Pancreas (tissue), 10 donors: Measurements from ENCODE around the gene AHCTF1. TPM values are rescaled to one million over a fixed set of nuclear protein-coding genes. Genes with fewer than 3 reads are reported as not detected.
"Not testable (repeated sequence)": the region's sequence is repeated elsewhere in the genome, so short reads cannot be mapped to it uniquely, and the experiment has no call there.

ENCODE experiments used
- ATAC-seq, 4 donors: fragments of 200-7000 bp; cut with Tn5 transposase; one replicate each; pipeline versions ENCODE4 v1.8.0 to v1.9.1; 2020; ENCODE audit warnings: mild to moderate bottlenecking in 4 of 4, moderate library complexity in 4 of 4
- DNase-seq, 6 donors: peaks; one replicate each; pipeline ENCODE4 v3.0.0-alpha.2; 2020
- FAIRE-seq: peaks from 2 replicates; lab custom pipeline; 2012; peaks lifted over from hg19 to GRCh38; lab: Jason Lieb, UNC
- H3K27ac ChIP-seq, 4 donors: fragments of 200-600 bp; sonication (generic); 1 replicate in 3 of 4; 2 replicates in 1 of 4; pipeline versions ENCODE4 v1.5.0 to v1.8.0; 2020
- H3K27me3 ChIP-seq, 4 donors: fragments of 200-600 bp; one replicate each; pipeline ENCODE4 v1.8.0; 2021
- H3K36me3 ChIP-seq, 3 donors: fragments of 200-600 bp; sonication (generic) in 1 of 3; one replicate each; pipeline versions ENCODE4 v1.5.0 to v1.8.0; 2020 to 2021
- H3K4me1 ChIP-seq, 3 donors: fragments of 200-600 bp; one replicate each; pipeline ENCODE4 v1.8.0; 2021
- H3K4me3 ChIP-seq, 4 donors: fragments of 200-600 bp; sonication (generic) in 2 of 4; one replicate each; pipeline versions ENCODE4 v1.5.0 to v1.8.0; 2020 to 2021
- H3K9me3 ChIP-seq, 4 donors: fragments of 200-600 bp; one replicate each; pipeline ENCODE4 v1.8.0; 2021
- WGBS, 2 donors: extraction: QIAGEN DNeasy Blood & Tissue Kit; methylation state at CpG; one replicate each; pipeline ENCODE4 v1.1.7; 2013; 5-methylcytosine and 5-hydroxymethylcytosine counted together
- intact Hi-C, 3 donors: fragments of 100-400 bp; cut with DNase I; formaldehyde crosslinking; loops; one replicate each; pipeline versions ENCODE4 v1.11.1 to v1.14.2; 2022
- polyA plus RNA-seq, 2 donors: library from polyadenylated mRNA; stranded (reverse); fragments of 200-250 nt; gene quantifications; one replicate each; pipeline ENCODE4 v1.2.3, GENCODE V29; 2013
- total RNA-seq, 6 donors: library from RNA; stranded (reverse); fragmentation: NEBNext Ultra II Directional in 4 of 6; extraction: Animal tissue kit (Norgen Biotek cat#: 25700) in 4 of 6; gene quantifications; one replicate each; pipeline versions ENCODE4 v1.2.1 to v1.2.4, GENCODE V29; 2021 to 2023
- TF ChIP-seq, protein P1 (sequence below), 4 donors: fragments of 200-600 bp; sonication (generic) in 3 of 4; IDR thresholded peaks; one replicate each; pipeline versions ENCODE4 v1.5.0 to v1.8.0; 2021; ENCODE audit warnings: antibody characterized with exemption in 4 of 4
- donor health status: healthy with polysubstance abuse.
- donor health status: DM: no; HTN: no; CAD: no; lungs with moderate emphysema.
- donor health status: DM: no; HTN: no; CAD: no.
- donor health status: control.
- donor health status: control.
- donor health status: Bipolar disorder and iron deficiency.
- donor health status: DM: yes; HTN: yes; CAD: no.
- donor health status: DM: no; HTN: no; CAD: no.
- donor health status: DM: no; HTN: no; CAD: no.
- donor health status: DM: yes; HTN: yes; CAD: no.

Gene AHCTF1
- total and polyA plus RNA-seq, 8 donors, result 4.8 to 14.6 (median 11.5) TPM

- FAIRE-seq, result no peak
- Histone ChIP-seq H3K4me1 (peaks cover 0 to 14% (median 0%) of the 10 kb centered on the region in 3 donors), H3K27me3 (no peaks in the 10 kb centered on the region), H3K4me3 (no peak overlapping the region), H3K36me3 (no peaks in the 10 kb centered on the region), H3K9me3 (no peaks in the 10 kb centered on the region), H3K27ac (no peak overlapping the region)
- ATAC-seq, result no peak
- WGBS, 2 donors, result 89 to 90% methylated on average over 5 of the region's 5 CpGs
- no peak for DNase-seq
- TF ChIP-seq, protein P1, sequence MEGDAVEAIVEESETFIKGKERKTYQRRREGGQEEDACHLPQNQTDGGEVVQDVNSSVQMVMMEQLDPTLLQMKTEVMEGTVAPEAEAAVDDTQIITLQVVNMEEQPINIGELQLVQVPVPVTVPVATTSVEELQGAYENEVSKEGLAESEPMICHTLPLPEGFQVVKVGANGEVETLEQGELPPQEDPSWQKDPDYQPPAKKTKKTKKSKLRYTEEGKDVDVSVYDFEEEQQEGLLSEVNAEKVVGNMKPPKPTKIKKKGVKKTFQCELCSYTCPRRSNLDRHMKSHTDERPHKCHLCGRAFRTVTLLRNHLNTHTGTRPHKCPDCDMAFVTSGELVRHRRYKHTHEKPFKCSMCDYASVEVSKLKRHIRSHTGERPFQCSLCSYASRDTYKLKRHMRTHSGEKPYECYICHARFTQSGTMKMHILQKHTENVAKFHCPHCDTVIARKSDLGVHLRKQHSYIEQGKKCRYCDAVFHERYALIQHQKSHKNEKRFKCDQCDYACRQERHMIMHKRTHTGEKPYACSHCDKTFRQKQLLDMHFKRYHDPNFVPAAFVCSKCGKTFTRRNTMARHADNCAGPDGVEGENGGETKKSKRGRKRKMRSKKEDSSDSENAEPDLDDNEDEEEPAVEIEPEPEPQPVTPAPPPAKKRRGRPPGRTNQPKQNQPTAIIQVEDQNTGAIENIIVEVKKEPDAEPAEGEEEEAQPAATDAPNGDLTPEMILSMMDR (IDR thresholded peaks at IDR 0.05), result no peak
- intact Hi-C loops, result no loop called here
These were observed 8.3 kb downstream of the AHCTF1 start for GRCh38 chr1:246923482-246923881.

DNA sequence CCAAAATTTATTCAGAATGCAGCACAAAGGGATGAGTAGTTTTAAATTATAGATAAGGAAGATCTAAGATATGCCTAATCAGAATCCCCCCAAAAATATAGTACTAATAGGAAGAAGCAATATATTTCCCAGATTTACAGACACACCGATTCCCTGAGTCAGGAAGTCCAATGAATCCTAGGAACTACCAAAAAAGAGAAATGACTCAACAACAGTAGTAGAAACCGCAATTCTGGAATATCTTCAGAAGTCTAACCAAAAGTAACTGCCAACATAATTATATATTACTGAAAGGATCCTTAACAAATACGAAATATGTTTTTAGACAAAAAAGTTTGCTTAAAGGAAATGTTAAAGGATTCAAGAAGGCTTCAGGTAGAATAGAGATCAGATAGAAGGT lies 10.3 kb downstream of the AHCTF1 start:
- no peak overlapping the region for H3K4me3 ChIP-seq
- peaks cover 0 to 20% (median 6%) of the 10 kb centered on the region in 3 donors for H3K4me1 ChIP-seq
- TF ChIP-seq, protein P1 (IDR thresholded peaks at IDR 0.05), result no peak
- no peak for DNase-seq
- no peaks in the 10 kb centered on the region for H3K27me3 ChIP-seq
- ATAC-seq, result no peak
- FAIRE-seq, result no peak
- intact Hi-C loops, result no loop called here
- H3K9me3 ChIP-seq, result no peaks in the 10 kb centered on the region
- H3K27ac ChIP-seq, result no peak overlapping the region
- WGBS, 2 donors, result 90 to 92% methylated on average over 3 of the region's 3 CpGs
- H3K36me3 ChIP-seq, result peaks cover 0 to 7% (median 0%) of the 10 kb centered on the region in 3 donors

DNA sequence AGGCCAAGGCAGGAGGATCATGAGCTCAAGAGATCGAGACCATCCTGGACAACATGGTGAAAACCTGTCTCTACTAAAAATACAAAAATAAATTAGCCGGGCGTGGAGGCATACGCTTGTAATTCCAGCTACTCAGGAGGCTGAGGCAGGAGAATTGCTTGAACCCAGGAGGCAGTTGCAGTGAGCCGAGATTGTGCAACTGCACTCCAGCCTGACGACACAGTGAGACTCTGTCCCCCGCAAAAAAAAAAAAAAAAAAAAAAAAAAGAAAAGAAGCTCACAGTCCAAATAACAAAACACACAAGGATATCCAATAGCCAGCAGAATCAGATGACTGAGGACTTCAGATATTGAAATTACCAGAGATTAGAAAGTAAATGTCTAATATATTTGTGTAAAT lies 11.8 kb downstream of the AHCTF1 start:
- Histone ChIP-seq H3K27ac (no peak overlapping the region), H3K9me3 (no peaks in the 10 kb centered on the region), H3K27me3 (no peaks in the 10 kb centered on the region), H3K4me1 (peaks cover 0 to 23% (median 8%) of the 10 kb centered on the region in 3 donors), H3K4me3 (no peak overlapping the region), H3K36me3 (peaks cover 0 to 7% (median 0%) of the 10 kb centered on the region in 3 donors)
- no peak for FAIRE-seq
- TF ChIP-seq, protein P1 (IDR thresholded peaks at IDR 0.05), result no peak
- WGBS, 2 donors, result 87 to 97% methylated on average over 7 of the region's 7 CpGs
- intact Hi-C loops, result no loop called here
- no peak for ATAC-seq
- no peak for DNase-seq

- ATAC-seq, result peak in 3 of 4 donors; percentile 38 to 71 (median 47)
- intact Hi-C loops, DNase-seq, H3K9me3 ChIP-seq, H3K27ac ChIP-seq, FAIRE-seq, H3K4me3 ChIP-seq, H3K27me3 ChIP-seq, H3K4me1 ChIP-seq: not testable (repeated sequence)
- 63 to 64% methylated on average over 7 of the region's 7 CpGs for WGBS, 2 donors
- H3K36me3 ChIP-seq, result peaks cover 0 to 17% (median 2%) of the 10 kb centered on the region in 3 donors
These were observed 15.5 kb downstream of the AHCTF1 start for GRCh38 chr1:246916026-246916923.

DNA sequence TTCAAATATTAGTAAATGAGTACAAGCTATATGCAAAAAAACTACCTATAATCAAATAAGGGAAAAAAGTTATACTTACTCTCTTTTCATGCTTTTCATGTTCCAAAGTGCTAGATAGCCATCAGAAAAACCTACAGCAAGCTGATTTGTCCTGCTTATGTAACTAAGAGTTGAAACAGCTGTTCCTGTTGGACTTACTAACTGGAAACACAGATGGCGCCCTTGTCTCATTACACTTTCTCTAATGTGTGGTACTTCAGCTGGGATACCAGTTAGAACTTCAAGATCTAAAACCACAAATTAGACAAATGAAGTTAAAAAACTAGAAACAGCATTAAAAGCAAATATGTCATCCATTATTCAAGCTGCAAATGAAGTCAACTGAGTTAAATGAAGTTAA lies 24.3 kb downstream of the AHCTF1 start:
- peak; percentile 91 for FAIRE-seq
- peak in 1 of 6 donors; percentile 17 for DNase-seq
- peaks cover 0 to 15% (median 14%) of the 10 kb centered on the region in 3 donors for H3K36me3 ChIP-seq

More for the DNA sequence above, 24.3 kb downstream of the AHCTF1 start:
- WGBS, 2 donors, result 51 to 64% methylated on average over 1 of the region's 1 CpG
- Histone ChIP-seq H3K4me3 (no peak overlapping the region), H3K9me3 (no peaks in the 10 kb centered on the region), H3K4me1 (peaks cover 0 to 3% (median 0%) of the 10 kb centered on the region in 3 donors), H3K27ac (no peak overlapping the region), H3K27me3 (no peaks in the 10 kb centered on the region)
- intact Hi-C loops, result no loop called here
- TF ChIP-seq, protein P1 (IDR thresholded peaks at IDR 0.05), result peak in 2 of 4 donors; percentile 15 to 17
- ATAC-seq, result peak; percentile 67 to 89 (median 81)
